ENCODE data around the gene IVD. TPM values are rescaled to one million over a fixed set of nuclear protein-coding genes. Genes with fewer than 3 reads are reported as not detected.

The IVD gene
- total RNA-seq, 1 experiment from 2014 or later = 51.8 TPM

DNA sequence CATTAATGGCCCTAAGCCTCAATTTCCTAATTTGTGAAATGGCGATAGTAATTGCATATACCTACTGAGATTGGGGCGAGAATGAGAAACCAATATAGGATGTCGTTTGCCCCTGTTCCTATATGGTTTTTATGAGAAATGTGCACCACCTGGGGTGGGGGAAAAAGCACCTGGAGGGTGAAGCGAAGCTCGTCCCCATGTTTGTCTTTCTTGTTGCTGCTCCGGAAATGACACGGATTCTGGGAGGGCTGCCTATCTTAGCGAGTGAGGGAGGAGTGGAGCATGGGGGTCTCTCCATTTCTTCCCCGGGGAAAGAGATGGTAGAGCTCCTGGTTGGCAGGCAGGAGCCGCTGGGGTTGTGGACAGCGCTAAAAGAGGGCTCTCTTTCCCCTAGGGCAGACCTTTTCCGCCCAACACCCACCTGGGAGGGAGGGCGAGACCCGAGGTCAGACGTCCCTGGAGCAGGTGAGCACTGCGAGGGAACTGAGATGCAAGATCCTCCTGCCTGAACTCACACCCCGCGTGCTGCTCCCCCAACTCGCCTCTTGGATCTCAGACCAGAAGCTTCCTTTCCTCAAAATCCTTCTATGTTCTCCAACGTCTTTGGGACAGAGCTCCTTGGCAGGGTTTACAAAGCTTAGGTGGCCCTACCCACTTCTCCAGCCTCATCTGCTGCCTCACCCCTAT, 29.6 kb downstream of the IVD start:
- Histone ChIP-seq H3K27ac (ENCODE audit: low read depth, low read length, poor library complexity, severe bottlenecking) (no peak overlapping the region), H3K4me1 (ENCODE audit: insufficient read depth, low read length, poor library complexity, severe bottlenecking) (peaks cover 35% of the 10 kb centered on the region), H3K9me3 (ENCODE audit: low read depth, low read length, poor library complexity, severe bottlenecking) (no peaks in the 10 kb centered on the region), H3K36me3 (ENCODE audit: insufficient read depth, low read length, poor library complexity, severe bottlenecking) (no peaks in the 10 kb centered on the region), H3K27me3 (replicated peaks; ENCODE audit: insufficient read depth, low read depth, low read length, poor library complexity) (no peaks in the 10 kb centered on the region), H3K4me3 (ENCODE audit: low read depth, low read length, poor library complexity, severe bottlenecking) (peak overlapping the region; percentile 50)
- no TSS peak for BruUV-seq (replicated peaks)
- DNase-seq (ENCODE audit: low spot score) = no peak
- ChIA-PET POLR2A (ENCODE audit: low non-redundant PET) (no interaction called here), CTCF (interaction anchor here (0.5 to 0.6 kb wide), 2 partner anchors 94 to 96 kb away, joined by 4 read pairs; no protein-coding TSS in a partner anchor)
- intact Hi-C loops (cut with micrococcal nuclease; ENCODE audit: unreplicated experiment) = no loop called here
- no peak for TF ChIP-seq EZH2 (IDR thresholded peaks at IDR 0.05; ENCODE audit: borderline replicate concordance, low read depth, low read length, poor library complexity, severe bottlenecking)
- TF ChIP-seq, protein P1, sequence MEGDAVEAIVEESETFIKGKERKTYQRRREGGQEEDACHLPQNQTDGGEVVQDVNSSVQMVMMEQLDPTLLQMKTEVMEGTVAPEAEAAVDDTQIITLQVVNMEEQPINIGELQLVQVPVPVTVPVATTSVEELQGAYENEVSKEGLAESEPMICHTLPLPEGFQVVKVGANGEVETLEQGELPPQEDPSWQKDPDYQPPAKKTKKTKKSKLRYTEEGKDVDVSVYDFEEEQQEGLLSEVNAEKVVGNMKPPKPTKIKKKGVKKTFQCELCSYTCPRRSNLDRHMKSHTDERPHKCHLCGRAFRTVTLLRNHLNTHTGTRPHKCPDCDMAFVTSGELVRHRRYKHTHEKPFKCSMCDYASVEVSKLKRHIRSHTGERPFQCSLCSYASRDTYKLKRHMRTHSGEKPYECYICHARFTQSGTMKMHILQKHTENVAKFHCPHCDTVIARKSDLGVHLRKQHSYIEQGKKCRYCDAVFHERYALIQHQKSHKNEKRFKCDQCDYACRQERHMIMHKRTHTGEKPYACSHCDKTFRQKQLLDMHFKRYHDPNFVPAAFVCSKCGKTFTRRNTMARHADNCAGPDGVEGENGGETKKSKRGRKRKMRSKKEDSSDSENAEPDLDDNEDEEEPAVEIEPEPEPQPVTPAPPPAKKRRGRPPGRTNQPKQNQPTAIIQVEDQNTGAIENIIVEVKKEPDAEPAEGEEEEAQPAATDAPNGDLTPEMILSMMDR (conservative IDR thresholded peaks at IDR 0.05; ENCODE audit: low read depth, low read length) = no peak

GRCh38 chr15:40435710-40436089, 30.1 kb downstream of the IVD start:
- peak overlapping the region; percentile 42 for H3K27ac ChIP-seq (ENCODE audit: low read depth, low read length, poor library complexity, severe bottlenecking)
- ChIA-PET POLR2A (ENCODE audit: low non-redundant PET) (no interaction called here), CTCF (interaction anchor here (0.6 kb wide), 1 partner anchor 95 kb away, joined by 4 read pairs; no protein-coding TSS in a partner anchor)
- intact Hi-C loops (cut with micrococcal nuclease; ENCODE audit: unreplicated experiment) = no loop called here
- H3K9me3 ChIP-seq (ENCODE audit: low read depth, low read length, poor library complexity, severe bottlenecking) = no peaks in the 10 kb centered on the region
- no peak for DNase-seq (ENCODE audit: low spot score)
- BruUV-seq (replicated peaks) = no TSS peak
- no peaks in the 10 kb centered on the region for H3K27me3 ChIP-seq (replicated peaks; ENCODE audit: insufficient read depth, low read depth, low read length, poor library complexity)
- peak overlapping the region; percentile 50 for H3K4me3 ChIP-seq (ENCODE audit: low read depth, low read length, poor library complexity, severe bottlenecking)
- no peaks in the 10 kb centered on the region for H3K36me3 ChIP-seq (ENCODE audit: insufficient read depth, low read length, poor library complexity, severe bottlenecking)
- H3K4me1 ChIP-seq (ENCODE audit: insufficient read depth, low read length, poor library complexity, severe bottlenecking) = peaks cover 32% of the 10 kb centered on the region
- TF ChIP-seq, protein P1 (conservative IDR thresholded peaks at IDR 0.05; ENCODE audit: low read depth, low read length) = no peak
- TF ChIP-seq EZH2 (IDR thresholded peaks at IDR 0.05; ENCODE audit: borderline replicate concordance, low read depth, low read length, poor library complexity, severe bottlenecking) = no peak

DNA sequence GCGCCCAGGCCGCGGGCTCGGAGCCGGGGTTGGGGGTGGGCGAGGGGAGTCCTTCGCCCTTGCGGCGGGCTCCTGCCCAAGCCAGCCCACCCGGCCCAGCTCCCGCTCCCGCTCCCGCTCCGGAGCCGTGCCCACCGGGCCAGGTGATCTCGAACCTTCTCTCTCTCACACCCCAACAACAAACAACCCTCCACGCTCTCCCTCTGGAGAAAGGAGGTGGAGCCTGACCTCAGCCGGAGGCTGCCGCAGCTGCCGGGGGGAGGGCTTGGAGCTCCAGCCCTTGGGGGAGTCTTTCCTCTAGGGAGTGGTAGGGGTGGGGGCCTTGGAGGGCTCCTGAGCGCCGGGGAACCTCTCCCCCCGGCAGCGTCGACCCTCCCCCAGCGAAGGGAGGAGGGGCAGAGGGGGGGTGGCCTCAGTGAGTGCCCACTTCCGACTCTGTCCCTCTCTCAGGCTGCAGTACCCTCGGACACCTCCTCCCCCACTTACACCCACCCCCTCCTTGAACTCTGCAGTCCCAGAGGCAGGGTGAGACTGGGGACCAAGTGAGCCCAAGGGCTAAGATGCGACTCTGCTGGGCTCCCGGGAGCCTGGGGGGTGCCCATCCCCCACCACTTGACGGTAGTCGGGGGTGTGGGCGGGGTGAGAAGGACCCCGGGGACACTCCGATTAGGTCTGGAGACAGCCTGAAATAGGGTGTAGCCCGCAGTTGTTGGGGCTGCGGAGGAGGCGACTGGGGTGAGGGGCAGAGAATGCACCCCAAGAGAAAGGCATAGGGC, 30.7 kb downstream of the IVD start:
- Histone ChIP-seq H3K4me3 (ENCODE audit: low read depth, low read length, poor library complexity, severe bottlenecking) (peak overlapping the region; percentile 50), H3K27me3 (replicated peaks; ENCODE audit: insufficient read depth, low read depth, low read length, poor library complexity) (no peaks in the 10 kb centered on the region), H3K9me3 (ENCODE audit: low read depth, low read length, poor library complexity, severe bottlenecking) (no peaks in the 10 kb centered on the region), H3K27ac (ENCODE audit: low read depth, low read length, poor library complexity, severe bottlenecking) (peak overlapping the region; percentile 42), H3K36me3 (ENCODE audit: insufficient read depth, low read length, poor library complexity, severe bottlenecking) (no peaks in the 10 kb centered on the region), H3K4me1 (ENCODE audit: insufficient read depth, low read length, poor library complexity, severe bottlenecking) (peaks cover 32% of the 10 kb centered on the region)
- DNase-seq (ENCODE audit: low spot score) = peak; percentile 33
- ChIA-PET POLR2A (ENCODE audit: low non-redundant PET) (no interaction called here), CTCF (interaction anchor here (0.6 kb wide), 1 partner anchor 94 kb away, joined by 4 read pairs; no protein-coding TSS in a partner anchor)
- TF ChIP-seq, protein P1 (conservative IDR thresholded peaks at IDR 0.05; ENCODE audit: low read depth, low read length) = no peak
- no peak for TF ChIP-seq EZH2 (IDR thresholded peaks at IDR 0.05; ENCODE audit: borderline replicate concordance, low read depth, low read length, poor library complexity, severe bottlenecking)
- no TSS peak for BruUV-seq (replicated peaks)
- intact Hi-C loops (cut with micrococcal nuclease; ENCODE audit: unreplicated experiment) = no loop called here
